Sigmoid colon (tissue), 4 donors: Measurements from ENCODE around the gene ABAT.

Experiments
- POLR2AphosphoS5 ChIP-seq, 4 donors: sonication (generic); formaldehyde crosslinking; IDR thresholded peaks; one replicate each; pipeline ENCODE4 v1.6.1; 2017; ENCODE audit warnings: antibody characterized with exemption in 4 of 4
- TF ChIP-seq, protein P1 (sequence below), 4 experiments: fragments of 450-650 bp in 3 of 4; fragments of 200-600 bp in 1 of 4; IDR thresholded peaks; one replicate each; pipeline ENCODE4 v1.5.1; 2016 to 2019; ENCODE audit warnings: antibody characterized with exemption in 4 of 4, mild to moderate bottlenecking in 3 of 4, moderate library complexity in 2 of 4

DNA sequence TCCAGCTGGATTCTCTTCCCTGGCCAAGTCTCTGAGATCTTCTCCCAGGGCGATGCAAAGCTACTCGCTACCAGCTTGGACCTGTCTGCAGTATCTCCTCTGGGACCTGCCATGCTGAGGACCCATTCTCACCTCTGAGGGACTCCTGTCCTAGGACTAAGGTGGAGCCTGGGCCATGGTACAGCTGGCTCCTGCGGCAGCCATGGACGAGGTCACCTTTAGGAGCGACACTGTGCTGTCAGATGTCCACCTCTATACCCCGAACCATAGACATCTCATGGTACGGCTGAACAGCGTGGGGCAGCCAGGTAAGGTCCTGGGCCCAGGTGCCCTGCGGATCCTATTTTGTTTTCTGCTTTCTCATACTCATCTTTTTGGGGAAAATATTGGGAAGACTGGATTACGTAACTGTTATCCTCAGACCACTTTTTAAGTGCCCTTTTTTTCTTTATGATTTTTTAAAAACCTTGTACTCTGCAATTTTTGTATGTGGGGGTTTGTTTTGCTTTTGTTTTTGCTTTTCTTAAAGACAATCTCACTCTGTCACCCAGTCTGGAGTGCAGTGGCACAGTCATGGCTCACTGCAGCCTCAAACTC is 48.8 kb upstream of the ABAT start:
- TF ChIP-seq, protein P1, sequence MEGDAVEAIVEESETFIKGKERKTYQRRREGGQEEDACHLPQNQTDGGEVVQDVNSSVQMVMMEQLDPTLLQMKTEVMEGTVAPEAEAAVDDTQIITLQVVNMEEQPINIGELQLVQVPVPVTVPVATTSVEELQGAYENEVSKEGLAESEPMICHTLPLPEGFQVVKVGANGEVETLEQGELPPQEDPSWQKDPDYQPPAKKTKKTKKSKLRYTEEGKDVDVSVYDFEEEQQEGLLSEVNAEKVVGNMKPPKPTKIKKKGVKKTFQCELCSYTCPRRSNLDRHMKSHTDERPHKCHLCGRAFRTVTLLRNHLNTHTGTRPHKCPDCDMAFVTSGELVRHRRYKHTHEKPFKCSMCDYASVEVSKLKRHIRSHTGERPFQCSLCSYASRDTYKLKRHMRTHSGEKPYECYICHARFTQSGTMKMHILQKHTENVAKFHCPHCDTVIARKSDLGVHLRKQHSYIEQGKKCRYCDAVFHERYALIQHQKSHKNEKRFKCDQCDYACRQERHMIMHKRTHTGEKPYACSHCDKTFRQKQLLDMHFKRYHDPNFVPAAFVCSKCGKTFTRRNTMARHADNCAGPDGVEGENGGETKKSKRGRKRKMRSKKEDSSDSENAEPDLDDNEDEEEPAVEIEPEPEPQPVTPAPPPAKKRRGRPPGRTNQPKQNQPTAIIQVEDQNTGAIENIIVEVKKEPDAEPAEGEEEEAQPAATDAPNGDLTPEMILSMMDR (IDR thresholded peaks at IDR 0.05): no peak
- no peak for TF ChIP-seq POLR2AphosphoS5 (IDR thresholded peaks at IDR 0.05)
